ENCODE data around the gene SLAMF7.
"Not testable (repeated sequence)": the region's sequence is repeated elsewhere in the genome, so short reads cannot be mapped to it uniquely, and the experiment has no call there.

The SLAMF7 gene

DNA sequence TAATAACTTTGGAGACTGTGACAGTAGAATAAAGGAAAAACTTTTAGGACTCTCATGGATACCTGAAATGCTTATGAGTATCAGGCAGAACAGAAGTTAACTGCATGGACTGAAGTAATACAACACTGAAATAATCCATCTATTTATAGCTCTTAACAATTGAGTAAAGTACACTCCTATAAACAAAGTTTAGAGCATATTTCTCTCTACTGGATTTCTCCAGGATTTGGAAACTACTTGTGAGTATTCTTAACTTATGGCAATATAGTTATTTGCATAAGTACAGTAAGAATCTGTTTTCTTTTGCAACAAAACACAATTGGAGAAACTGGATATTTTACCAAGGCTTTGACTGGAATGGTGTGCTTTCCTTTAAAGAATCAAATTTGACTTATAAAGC is 17.6 kb upstream of the SLAMF7 start:
- DNase-seq = no peak

DNA sequence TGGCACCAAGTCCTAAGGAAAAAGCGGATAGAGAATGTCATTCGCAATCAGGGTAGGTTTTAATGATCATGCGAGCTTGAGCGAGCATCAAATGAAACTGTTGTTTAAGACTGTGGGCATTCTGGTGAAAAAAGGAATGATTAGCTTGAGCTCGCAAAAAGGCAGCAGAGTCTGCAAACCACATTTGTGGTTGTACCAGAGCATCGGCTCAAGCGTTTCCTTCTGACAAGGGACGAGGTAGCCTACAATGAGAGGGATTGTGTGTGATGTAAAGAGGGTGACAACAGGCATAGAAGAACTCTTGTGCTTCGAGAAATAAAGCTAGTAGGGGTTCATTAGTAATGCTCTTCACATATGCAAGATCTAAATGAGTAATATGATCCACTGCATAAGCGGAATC is 16.3 kb upstream of the SLAMF7 start:
- DNase-seq = no peak

DNA sequence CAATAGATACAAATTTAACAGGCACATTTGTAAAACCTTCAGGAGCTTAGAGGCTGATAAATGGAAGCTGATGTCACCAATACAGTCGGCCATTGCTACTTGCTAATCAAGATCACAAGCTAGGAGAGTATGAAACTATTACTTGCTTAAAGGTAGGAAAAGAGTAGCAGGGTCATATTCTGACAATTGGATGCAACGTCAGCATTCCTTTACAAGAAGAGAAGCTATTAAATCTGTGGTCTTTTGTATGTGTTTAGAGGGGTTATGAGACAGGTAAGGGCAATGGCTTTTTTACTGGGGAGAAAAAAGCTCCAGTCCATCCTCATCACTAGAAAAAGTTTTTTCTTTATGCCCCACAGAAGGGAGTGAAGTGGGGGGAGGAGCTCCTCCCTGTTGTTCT is 15.7 kb upstream of the SLAMF7 start:
- no peak for DNase-seq

DNA sequence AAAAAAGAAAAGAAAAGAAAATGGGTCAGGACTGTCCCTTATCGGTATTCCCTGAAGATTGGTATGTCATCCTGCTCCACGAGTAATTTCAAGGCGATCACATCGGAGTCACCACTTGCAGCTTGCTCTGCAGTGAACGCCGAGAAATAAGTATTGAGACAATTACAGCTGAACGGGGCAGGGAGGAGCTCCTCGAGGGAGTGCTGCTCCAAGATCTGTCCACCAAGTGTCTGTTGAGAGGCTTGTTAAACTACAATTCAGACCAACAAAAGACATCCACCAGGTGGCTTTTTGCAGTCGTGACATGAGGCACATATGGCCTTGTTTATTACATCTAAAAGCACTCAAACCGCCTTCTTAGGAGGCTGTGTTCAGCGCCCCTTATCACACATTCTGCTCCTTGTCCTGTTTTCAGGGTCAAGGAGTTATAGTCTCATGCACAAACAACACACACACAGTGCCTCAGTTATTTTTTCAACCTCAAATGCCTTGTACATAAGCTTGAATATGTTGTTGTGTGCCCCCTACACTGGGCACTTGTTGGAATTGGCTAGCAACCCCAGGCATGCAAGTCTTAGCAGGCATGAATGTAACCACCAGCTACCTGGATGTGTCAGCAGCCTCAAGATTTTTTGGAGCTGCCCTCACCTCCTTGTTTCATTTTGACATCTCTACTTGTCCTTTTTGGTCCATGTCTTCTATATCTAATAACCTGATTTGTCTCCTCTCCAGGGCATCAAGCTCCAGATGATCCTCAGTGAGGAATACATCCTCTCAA is 14.4 kb upstream of the SLAMF7 start:
- no peak for DNase-seq

DNA sequence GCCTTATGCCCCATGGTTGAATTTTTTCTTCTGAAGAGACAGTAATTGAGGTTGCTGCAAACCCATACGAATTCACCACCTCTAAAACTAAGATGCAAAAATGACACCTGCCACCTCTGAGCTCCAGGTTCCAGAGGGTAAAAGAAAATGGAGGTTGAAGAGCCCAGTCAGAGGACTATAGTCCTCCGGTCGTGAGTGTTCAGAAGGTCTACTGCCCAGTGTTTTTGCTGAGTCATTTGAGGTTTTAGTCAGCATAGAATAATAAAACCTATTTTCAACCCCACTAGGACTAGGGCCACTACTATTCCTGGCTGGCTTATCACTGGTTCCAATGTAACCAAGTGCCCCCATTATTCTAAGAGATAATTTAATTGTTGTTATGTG is 12.9 kb upstream of the SLAMF7 start:
- DNase-seq = no peak

DNA sequence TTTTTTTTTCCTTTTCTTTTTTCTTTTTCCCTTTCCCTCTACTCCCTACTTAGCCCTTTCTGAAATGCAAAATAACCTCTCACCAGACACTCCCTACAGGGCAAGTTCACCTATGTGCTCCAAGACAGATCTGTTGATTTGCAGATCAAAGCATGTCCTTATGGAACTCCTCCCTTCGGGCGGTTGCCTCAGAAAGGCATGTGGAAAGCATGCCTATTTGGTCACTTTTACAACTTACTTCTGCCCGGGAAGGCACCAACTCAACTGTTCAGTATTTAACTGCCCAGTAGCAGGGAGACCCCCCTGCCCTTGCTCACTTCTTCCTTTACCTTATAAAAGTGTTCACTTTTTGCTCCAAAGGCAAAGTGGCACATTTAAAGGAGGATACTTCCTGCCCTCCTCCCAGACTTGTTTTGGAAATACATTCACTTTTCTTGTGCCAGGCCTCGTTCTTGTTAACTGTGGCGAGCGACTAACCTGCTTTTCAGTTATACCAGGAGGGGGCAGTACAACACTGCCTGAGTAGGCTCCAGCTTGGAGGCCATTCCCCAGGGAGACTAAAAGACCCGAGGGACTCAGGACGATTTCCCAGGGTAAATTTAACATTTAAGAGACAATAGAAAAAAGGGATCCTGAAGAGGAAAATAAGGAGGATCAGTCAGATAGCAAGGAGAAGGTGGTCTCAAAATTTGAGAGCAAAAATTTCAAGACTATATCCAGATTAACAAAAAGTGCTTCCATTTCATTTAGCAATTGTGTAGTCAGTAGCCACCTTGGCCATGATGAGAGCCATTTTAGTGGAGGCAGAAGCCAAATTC is 12.3 kb upstream of the SLAMF7 start:
- peak; percentile 26 for DNase-seq

DNA sequence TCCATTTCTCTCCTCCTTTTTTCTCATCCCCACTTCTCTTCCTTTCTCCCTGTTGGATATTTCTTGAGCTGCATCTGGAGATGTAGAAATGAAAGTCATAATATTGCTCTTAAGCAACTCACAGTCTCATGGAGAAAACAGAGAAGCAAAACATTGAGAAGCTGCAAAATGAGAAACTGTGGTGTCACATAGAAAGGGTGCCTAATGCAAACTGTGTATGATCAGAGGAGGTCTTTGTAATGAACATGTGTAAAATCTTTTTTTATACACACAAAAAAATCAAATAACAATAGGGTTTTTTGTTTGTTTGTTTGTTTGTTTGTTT is 11.8 kb upstream of the SLAMF7 start:
- DNase-seq = no peak

DNA sequence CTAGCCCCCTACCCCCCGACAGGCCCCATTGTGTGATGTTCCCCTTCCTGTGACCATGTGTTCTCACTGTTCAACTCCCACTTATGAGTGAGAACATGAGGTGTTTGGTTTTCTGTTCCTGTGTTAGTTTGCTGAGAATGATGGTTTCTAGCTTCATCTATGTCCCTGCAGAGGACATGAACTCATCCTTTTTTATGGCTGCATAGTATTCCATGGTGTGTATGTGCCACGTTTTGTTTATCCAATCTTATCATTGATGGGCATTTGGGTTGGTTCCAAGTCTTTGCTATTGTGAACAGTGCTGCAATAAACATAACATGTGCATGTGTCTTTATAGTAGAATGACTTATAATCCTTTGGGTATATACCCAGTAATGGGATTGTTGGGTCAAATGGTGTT is 7.5 kb upstream of the SLAMF7 start:
- DNase-seq = not testable (repeated sequence)

DNA sequence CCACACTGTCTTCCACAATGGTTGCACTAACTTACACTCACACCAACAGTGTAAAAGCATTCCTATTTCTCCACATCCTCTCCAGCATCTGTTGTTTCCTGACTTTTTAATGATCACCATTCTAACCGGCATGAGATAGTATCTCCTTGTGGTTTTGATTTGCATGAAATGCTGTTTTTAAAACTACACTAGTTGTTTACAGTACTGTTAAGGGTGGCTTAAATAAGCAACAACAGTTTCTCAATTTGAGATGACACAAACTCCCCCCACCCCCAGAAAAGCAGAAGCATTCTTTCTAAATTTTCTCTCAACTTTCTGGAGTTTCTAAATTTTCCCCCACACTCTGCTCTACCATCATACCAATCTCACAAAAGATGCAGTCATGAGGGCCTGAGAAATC is 7.1 kb upstream of the SLAMF7 start:
- DNase-seq = no peak

DNA sequence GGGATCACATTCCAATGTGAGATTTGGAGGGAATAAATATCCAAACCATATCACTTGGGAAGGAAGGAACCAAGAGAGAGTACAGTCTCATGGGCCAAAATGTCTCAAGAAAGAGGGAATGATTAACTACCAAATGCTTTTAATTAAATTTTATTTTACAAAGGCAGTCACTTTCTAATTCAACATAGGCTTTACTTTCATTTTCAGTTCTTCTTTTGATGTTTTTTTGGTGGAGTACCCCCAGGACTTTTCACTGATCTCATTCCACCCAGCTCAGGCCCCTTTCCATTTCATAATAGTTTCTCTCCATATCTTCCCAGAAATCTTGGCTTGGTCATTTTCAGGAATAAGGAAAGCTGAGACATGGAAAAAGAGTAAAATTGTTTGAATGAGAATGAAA is 5.1 kb upstream of the SLAMF7 start:
- no peak for DNase-seq

DNA sequence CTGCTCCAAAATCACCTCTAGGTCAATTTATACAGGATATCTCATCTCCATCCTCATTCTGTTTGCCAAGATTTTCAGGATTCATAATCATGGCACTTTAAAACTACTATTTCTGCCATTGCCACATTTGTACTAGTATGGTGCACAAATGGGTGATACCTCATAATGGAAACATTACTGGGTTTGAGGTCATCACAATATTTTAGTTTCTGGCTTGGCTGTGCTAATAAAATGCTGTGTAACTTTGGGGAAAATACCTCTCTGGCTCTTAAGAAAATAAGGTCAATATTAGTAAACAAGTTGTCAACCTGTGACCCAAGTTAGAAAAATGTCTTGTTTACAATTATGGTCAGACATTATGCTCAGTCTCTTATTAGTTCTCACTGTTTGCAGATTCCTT is 4.7 kb upstream of the SLAMF7 start:
- DNase-seq = no peak

DNA sequence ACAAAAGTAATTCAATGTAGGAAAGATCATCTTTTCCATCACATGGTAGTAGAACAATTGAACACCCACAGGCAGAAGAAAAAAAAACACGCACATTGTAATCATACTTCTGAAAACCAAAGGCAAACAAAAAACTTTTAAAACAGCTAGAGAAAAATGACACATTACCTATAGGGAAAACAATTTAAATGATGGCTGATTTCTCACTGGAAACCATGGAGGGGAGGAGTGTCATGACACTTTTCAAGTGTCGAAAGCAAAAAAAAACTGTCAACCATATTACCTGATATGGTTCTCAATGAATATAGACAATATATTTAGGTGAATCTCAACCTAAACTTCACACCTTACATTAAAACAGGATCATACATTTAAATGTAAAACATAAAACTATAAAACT is 776 bp upstream of the SLAMF7 start:
- no peak for DNase-seq

DNA sequence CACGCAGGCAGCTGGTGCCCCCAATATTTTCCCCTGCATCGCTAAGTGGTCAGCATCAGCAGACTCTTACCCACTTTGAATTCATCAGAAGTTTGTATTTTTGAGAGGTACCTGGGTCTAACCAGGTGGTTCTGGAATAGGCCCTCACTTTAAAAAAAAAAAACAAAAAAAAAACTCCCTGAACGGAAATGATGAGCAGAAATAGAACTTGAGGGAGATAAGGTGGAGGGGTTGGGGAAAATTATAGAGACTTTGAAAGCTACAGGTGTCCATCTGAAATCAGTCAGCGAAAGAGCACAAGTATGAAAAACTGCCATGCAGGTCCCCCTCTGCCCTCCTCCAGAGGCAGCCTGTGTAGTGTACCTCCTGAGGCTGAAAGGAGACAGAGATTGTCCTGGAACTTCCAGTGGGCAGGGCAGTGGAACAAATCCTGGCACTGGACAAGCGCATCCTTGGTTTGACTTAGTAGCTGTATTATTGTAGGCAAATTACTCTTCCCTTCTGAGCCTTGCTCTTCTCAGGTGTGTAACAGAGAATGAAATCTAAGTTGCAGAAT is 1.2 kb downstream of the SLAMF7 start:
- no peak for DNase-seq

DNA sequence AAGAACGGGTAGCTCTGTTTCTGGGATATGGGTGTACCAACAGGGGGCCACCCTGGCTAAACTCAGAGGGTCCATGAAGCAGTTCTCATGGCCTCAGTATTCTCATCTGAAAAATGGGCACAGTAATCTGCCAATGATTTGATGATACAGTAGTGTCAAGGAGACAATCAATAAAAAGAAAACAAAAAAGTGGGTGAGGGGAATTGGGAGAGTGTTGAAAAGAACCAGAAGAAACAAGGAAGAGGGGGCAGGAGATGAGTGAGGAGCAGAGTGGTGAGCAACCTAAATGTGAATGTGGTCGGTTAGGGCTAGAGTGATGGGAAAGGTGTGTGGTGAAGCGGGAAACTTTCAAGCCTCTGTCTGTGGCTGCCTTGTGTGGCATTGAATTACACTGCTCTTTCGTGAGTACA is 2.0 kb downstream of the SLAMF7 start:
- DNase-seq = no peak

DNA sequence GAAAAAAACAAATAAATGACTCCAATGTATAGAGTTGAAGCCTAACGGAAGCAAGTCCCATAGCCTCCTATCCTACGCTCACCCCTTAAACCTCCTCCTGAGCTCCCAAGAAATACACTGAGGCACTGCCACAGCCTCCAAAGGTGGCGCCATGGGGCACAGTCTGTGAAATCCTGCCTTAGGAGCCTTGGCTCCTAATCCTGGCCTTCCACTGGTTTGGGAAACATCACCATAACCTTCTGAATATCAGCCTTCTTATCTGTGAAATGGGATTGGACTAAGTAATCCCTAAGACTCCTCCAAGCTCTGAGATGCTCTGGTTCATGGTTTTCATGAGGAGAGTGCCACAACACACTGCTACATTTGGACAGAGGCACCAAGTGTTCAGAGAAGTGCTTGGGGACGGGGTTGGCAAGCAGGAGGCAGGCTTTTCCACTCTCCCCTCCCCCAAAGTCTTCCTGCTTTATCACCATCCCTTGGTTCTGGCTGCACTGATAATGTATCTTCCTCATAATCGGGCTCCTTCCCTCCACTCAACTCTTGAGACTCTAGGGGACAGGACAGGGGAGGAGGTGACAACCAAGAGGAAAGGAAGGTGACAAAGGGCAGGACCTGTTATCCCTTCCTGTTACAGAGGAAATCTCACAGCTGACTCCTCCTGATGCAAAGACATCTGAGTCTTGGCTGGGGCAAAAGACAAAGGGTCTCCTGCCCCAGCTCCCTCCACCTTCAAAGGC is 2.7 kb downstream of the SLAMF7 start:
- DNase-seq = no peak

DNA sequence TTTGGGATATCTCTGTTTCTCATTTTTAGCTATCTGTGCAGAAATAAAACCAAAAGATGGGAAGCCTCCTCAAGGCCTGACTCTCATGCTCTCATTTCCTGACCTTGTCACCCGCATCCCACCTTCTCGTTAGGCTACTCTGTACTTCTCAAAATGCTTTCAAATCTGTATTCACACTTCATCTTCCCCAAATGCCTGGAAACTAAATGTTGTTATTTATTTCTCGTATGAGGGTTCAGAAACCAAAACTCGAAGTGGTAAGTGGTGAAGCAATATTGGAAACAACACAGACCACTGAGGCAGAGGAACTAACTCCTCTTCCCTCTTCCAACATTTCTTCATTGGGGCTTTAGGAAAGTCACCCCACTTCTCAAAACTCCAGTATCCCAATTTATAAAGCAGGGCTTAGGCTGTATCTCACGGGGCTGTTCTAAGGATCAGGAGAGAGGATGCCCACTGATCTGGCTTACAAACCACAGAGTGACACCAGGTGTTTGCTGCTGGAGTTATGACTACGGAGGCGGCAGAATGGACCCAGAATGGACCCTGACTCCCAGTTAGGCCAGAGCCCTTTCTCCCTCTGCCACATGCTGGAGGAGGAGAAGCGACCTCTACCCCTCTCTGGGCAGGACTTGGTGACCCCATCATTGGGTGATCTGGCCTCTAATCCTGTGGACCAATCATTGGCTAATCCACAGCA is 3.5 kb downstream of the SLAMF7 start:
- DNase-seq = no peak

DNA sequence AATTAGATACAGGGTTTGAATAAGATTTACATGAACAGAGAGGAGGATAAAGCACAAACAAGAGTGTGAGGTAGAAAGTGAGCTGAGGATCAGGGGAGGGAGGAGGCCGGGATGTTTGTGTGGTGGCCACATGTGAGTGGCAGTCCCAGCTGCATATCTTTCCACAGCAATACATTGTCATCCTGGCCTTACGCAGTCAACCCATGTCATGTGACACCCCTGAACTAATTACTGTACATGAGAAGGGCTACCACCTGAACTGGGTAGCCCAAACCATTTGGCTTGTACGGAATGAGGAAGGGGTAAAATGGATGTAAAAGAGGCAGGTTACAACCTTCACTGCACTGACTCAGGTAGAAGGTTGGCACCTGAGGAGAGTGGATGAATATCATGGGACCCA is 4.2 kb downstream of the SLAMF7 start:
- no peak for DNase-seq

DNA sequence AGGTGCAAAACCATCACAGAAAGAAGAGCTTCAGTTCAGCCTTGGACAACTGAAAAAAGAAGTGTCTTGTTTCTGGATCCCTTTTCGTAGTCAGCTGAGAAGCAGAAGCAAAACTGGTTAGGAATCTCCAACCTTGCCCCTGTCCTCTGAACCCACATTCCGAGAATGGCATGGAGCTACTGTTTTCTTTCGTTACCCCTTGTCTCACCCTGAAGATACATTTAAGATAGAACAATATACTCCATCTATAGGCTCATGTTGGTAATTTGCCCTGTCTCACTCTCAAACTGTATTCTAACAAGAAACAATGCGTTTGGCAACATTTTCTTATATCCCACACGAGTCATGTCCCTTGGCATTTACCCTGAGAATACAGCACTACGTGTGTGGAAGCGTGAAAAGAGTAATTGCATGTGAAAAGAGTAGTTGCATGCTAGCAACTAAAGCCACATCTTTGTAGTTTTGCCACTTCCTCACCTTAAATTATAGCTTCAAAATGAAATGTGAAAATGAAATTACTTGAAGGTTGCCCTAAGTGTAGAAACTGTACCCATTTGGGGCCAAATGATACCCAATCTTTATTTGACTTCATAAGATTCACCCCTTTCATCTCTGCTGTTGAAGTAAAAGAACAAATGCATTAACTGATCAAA is 5.3 kb downstream of the SLAMF7 start:
- DNase-seq = no peak

DNA sequence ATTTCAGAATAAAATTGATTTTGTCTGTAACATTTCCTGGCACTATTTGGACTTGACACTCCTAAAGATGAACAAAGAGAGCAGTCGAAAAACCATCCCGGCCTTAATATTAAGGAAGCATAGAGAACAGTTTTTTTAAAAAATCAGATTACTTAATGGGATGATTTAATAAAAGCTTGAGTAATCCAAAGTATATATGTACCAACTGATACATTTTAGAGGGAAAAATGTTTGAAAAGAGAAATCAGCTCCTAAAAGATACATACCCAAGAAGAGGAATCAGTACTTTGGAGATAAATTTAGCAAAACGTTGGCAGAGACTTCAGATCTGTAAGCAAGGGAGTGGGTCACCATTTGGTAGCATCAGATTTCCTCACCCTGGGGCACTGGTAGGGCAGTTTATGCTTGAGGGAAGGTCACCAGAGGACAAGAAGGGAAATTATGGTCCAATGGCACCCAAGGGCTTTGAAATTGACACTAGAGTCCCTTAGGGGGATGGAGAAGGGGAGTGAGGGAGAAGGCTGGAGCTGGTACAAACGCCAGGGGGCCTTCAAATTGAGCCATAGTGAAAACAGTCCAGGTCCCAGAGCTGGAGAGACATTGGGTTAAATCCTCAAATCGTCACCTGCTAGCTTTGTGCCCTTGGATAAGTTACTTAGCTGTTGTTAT is 5.9 kb downstream of the SLAMF7 start:
- DNase-seq = no peak

DNA sequence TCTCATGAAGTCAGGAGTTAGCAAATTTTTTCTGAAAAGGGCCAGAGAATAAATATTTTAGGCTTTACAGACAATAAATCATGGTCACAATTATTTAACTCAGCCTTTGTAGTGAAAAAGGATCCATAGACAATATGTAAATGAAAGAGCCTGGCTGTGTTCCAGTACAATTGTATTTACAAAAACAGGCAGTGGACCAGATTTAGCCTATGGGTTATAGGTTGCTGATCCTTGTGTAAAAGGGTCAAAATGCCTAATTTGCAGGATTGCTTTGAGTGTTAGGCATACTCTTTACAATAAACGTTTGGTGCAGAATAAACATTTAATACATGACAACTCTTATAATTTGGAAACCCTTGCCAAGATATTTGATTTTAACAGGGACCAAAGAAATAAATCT is 6.5 kb downstream of the SLAMF7 start:
- no peak for DNase-seq

DNA sequence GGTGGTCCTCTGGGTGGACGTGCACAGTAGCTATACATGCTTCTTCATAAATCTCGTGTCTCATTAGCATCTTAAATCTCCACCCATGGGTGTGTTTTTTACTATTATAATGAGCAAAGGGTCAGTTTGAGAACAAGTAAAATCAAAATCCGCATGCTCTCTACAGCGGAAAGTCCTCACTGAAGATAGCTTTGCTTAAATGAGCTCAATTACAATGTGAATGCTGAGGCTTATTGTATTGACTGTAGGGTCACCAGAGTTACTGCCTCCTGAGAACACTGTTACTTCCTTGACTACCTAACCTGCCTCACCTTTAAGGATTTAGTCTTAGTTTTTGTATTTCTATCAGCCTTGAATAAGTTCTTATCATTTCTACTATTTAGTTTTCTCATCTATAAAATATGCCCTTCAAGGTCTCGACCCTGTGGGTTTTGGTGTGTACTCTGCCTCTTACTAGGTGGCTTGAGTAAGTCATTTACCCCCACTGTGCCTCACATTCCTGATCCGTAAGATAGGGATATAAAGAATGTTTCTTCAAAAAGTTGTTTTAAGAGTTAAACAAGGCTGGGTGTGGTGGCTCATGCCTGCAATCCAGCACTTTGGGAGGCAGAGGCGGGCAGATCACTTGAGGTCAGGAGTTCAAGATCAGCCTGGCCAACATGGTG is 7.9 kb downstream of the SLAMF7 start:
- DNase-seq = no peak

All from NCI-H1092 (cell line).